ENCODE data around the gene TGM4.
"Not testable (repeated sequence)": the region's sequence is repeated elsewhere in the genome, so short reads cannot be mapped to it uniquely, and the experiment has no call there.

The TGM4 gene

GRCh38 chr3:44874308-44874707 lies at the start of gene TGM4:
TGM4 (plus strand) TSS chr3:44874608; CDS start chr3:44874679, 71 bp downstream.
- no peaks in the 10 kb centered on the region for H3K4me1 ChIP-seq (ENCODE audit: control insufficient read depth, insufficient read depth, low read length)
- H3K36me3 ChIP-seq (ENCODE audit: control insufficient read depth, insufficient read depth, low read length): no peaks in the 10 kb centered on the region
- H3K27me3 ChIP-seq (ENCODE audit: control insufficient read depth, insufficient read depth, low read length): no peaks in the 10 kb centered on the region
- no peak within 1 kb of the TSS for H3K9ac ChIP-seq (ENCODE audit: low read depth, low read length)
- H3K4me3 ChIP-seq (ENCODE audit: low read depth, low read length): no peak within 1 kb of the TSS
- no peaks in the 10 kb centered on the region for H3K9me3 ChIP-seq (ENCODE audit: control insufficient read depth, insufficient read depth, low read length)

GRCh38 chr3:44825264-44825925 lies 49.0 kb upstream of the TGM4 start:
- peaks cover 9% of the 10 kb centered on the region for H3K36me3 ChIP-seq (ENCODE audit: control insufficient read depth, insufficient read depth, low read length)

GRCh38 chr3:44827196-44827595 lies 47.2 kb upstream of the TGM4 start:
- H3K27me3 ChIP-seq (ENCODE audit: control insufficient read depth, insufficient read depth, low read length): no peaks in the 10 kb centered on the region
- H3K9ac ChIP-seq (ENCODE audit: low read depth, low read length): no peak overlapping the region
- no peak overlapping the region for H3K4me3 ChIP-seq (ENCODE audit: low read depth, low read length)
- no peaks in the 10 kb centered on the region for H3K9me3 ChIP-seq (ENCODE audit: control insufficient read depth, insufficient read depth, low read length)
- H3K36me3 ChIP-seq (ENCODE audit: control insufficient read depth, insufficient read depth, low read length): peaks cover 14% of the 10 kb centered on the region
- no peaks in the 10 kb centered on the region for H3K4me1 ChIP-seq (ENCODE audit: control insufficient read depth, insufficient read depth, low read length)

More at GRCh38 chr3:44825264-44825925, 49.0 kb upstream of the TGM4 start:
- Histone ChIP-seq H3K4me1 (ENCODE audit: control insufficient read depth, insufficient read depth, low read length) (no peaks in the 10 kb centered on the region), H3K9me3 (ENCODE audit: control insufficient read depth, insufficient read depth, low read length) (no peaks in the 10 kb centered on the region), H3K27me3 (ENCODE audit: control insufficient read depth, insufficient read depth, low read length) (no peaks in the 10 kb centered on the region), H3K9ac (ENCODE audit: low read depth, low read length) (no peak overlapping the region), H3K4me3 (ENCODE audit: low read depth, low read length) (no peak overlapping the region)

GRCh38 chr3:44831232-44831631 lies 43.2 kb upstream of the TGM4 start:
- H3K36me3 ChIP-seq (ENCODE audit: control insufficient read depth, insufficient read depth, low read length): peaks cover 14% of the 10 kb centered on the region
- no peaks in the 10 kb centered on the region for H3K4me1 ChIP-seq (ENCODE audit: control insufficient read depth, insufficient read depth, low read length)
- no peaks in the 10 kb centered on the region for H3K9me3 ChIP-seq (ENCODE audit: control insufficient read depth, insufficient read depth, low read length)
- H3K9ac ChIP-seq (ENCODE audit: low read depth, low read length): no peak overlapping the region
- no peak overlapping the region for H3K4me3 ChIP-seq (ENCODE audit: low read depth, low read length)
- H3K27me3 ChIP-seq (ENCODE audit: control insufficient read depth, insufficient read depth, low read length): no peaks in the 10 kb centered on the region

DNA sequence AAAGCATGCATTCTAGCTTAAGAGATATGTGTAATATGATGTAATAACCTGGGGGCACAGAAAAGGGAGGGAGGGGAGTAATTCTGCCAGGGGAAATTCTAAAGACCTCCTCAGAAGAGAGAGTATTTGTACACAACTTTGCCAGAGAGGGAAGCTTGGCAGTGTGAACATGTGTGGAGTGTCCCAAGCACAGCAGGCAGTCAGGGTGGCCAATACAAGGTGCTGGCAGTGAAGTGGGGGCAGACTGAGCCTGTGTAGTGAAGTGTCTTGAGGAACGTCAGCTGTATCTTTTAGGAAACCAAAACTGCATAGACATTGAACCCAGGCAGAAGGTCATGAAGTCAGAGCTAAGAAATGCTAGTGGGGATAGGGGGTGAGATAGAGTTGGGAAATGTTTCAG lies 42.4 kb upstream of the TGM4 start:
- no peaks in the 10 kb centered on the region for H3K4me1 ChIP-seq (ENCODE audit: control insufficient read depth, insufficient read depth, low read length)
- H3K4me3 ChIP-seq (ENCODE audit: low read depth, low read length): no peak overlapping the region
- H3K27me3 ChIP-seq (ENCODE audit: control insufficient read depth, insufficient read depth, low read length): no peaks in the 10 kb centered on the region
- no peak overlapping the region for H3K9ac ChIP-seq (ENCODE audit: low read depth, low read length)
- H3K9me3 ChIP-seq (ENCODE audit: control insufficient read depth, insufficient read depth, low read length): peaks cover 5% of the 10 kb centered on the region
- H3K36me3 ChIP-seq (ENCODE audit: control insufficient read depth, insufficient read depth, low read length): peaks cover 14% of the 10 kb centered on the region

GRCh38 chr3:44832965-44833364 lies 41.4 kb upstream of the TGM4 start:
- Histone ChIP-seq H3K9ac (ENCODE audit: low read depth, low read length) (no peak overlapping the region), H3K4me3 (ENCODE audit: low read depth, low read length) (no peak overlapping the region), H3K27me3 (ENCODE audit: control insufficient read depth, insufficient read depth, low read length) (no peaks in the 10 kb centered on the region), H3K9me3 (ENCODE audit: control insufficient read depth, insufficient read depth, low read length) (peaks cover 5% of the 10 kb centered on the region), H3K4me1 (ENCODE audit: control insufficient read depth, insufficient read depth, low read length) (no peaks in the 10 kb centered on the region), H3K36me3 (ENCODE audit: control insufficient read depth, insufficient read depth, low read length) (peaks cover 14% of the 10 kb centered on the region)

DNA sequence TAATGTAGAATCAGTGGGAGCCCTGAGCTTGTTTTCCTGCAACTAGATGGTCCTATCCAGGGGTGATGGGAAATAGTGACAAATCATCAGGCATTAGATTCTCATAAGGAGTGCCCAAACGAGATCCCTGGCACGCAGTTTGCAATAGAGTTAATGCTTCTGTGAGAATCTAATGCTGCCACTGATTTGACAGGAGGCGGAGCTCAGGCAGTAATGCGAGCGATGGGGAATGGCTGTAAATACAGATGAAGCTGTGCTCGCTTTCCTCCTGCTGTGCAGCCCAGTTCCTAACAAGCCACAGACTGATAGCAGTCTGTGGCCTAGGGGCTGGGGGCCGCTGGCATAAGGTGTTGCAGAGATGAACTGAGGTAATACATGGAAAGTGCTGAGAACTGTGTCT lies 41.0 kb upstream of the TGM4 start:
- Histone ChIP-seq H3K9ac (ENCODE audit: low read depth, low read length) (no peak overlapping the region), H3K9me3 (ENCODE audit: control insufficient read depth, insufficient read depth, low read length) (peaks cover 5% of the 10 kb centered on the region), H3K36me3 (ENCODE audit: control insufficient read depth, insufficient read depth, low read length) (peaks cover 11% of the 10 kb centered on the region), H3K4me1 (ENCODE audit: control insufficient read depth, insufficient read depth, low read length) (no peaks in the 10 kb centered on the region), H3K4me3 (ENCODE audit: low read depth, low read length) (no peak overlapping the region), H3K27me3 (ENCODE audit: control insufficient read depth, insufficient read depth, low read length) (no peaks in the 10 kb centered on the region)

- Histone ChIP-seq H3K9ac (ENCODE audit: low read depth, low read length) (no peak overlapping the region), H3K36me3 (ENCODE audit: control insufficient read depth, insufficient read depth, low read length) (peaks cover 16% of the 10 kb centered on the region), H3K4me1 (ENCODE audit: control insufficient read depth, insufficient read depth, low read length) (no peaks in the 10 kb centered on the region), H3K9me3 (ENCODE audit: control insufficient read depth, insufficient read depth, low read length) (peaks cover 5% of the 10 kb centered on the region), H3K27me3 (ENCODE audit: control insufficient read depth, insufficient read depth, low read length) (no peaks in the 10 kb centered on the region), H3K4me3 (ENCODE audit: low read depth, low read length) (no peak overlapping the region)
Measured at GRCh38 chr3:44835684-44836083, 38.7 kb upstream of the TGM4 start.

GRCh38 chr3:44842376-44842775 lies 32.0 kb upstream of the TGM4 start:
- Histone ChIP-seq H3K9ac (ENCODE audit: low read depth, low read length) (no peak overlapping the region), H3K4me1 (ENCODE audit: control insufficient read depth, insufficient read depth, low read length) (no peaks in the 10 kb centered on the region), H3K9me3 (ENCODE audit: control insufficient read depth, insufficient read depth, low read length) (no peaks in the 10 kb centered on the region), H3K4me3 (ENCODE audit: low read depth, low read length) (no peak overlapping the region), H3K27me3 (ENCODE audit: control insufficient read depth, insufficient read depth, low read length) (no peaks in the 10 kb centered on the region), H3K36me3 (ENCODE audit: control insufficient read depth, insufficient read depth, low read length) (peaks cover 13% of the 10 kb centered on the region)

DNA sequence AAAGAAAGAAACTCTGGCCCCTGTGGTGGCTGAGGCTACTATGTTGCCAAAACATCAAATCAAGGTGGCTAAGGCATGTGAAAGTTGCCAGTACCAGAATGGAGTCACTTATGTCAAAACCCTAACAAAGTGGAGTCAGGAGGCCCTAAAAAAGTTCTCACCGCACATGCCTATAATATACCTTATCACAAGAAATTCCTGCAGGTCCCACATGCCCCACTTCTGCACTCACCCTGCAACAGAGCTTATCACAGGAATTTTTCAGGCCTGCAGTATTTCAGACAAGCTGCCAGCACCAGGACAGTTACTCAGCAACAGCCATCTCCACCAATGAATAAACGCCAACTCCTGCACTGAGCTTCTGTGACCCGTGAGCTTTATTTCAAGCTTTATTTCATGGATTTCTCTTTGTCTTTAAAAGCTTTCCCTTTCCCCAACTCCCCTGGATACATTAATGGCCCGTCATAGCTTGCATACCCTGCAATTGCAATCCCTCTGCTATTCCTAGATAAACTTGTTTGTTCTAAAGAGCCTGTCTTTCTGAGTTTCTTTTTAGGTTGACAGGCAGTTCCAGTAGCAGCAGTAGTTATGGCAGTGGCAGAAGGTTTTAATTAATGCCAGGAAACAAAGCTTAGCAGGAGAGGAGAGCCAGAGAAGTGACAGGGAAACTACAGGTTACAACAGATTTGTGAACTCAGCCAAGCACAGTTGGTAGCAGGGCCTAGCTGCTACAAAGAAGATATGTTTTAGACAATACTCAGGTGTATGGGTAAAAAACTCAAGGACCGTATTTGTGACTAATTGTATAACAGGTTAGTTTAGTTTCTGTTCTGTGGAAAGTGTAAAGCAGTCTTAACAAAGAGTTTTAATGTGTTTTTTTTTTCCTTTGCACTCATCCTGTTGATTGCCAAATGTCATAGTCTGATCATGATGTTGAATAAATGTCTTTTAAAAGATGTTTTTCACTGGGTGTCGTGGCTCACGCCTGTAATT lies 28.6 kb upstream of the TGM4 start:
- H3K9ac ChIP-seq (ENCODE audit: low read depth, low read length): no peak overlapping the region
- no peaks in the 10 kb centered on the region for H3K4me1 ChIP-seq (ENCODE audit: control insufficient read depth, insufficient read depth, low read length)
- H3K27me3 ChIP-seq (ENCODE audit: control insufficient read depth, insufficient read depth, low read length): no peaks in the 10 kb centered on the region
- H3K9me3 ChIP-seq (ENCODE audit: control insufficient read depth, insufficient read depth, low read length): no peaks in the 10 kb centered on the region
- H3K4me3 ChIP-seq (ENCODE audit: low read depth, low read length): no peak overlapping the region
- peaks cover 5% of the 10 kb centered on the region for H3K36me3 ChIP-seq (ENCODE audit: control insufficient read depth, insufficient read depth, low read length)

DNA sequence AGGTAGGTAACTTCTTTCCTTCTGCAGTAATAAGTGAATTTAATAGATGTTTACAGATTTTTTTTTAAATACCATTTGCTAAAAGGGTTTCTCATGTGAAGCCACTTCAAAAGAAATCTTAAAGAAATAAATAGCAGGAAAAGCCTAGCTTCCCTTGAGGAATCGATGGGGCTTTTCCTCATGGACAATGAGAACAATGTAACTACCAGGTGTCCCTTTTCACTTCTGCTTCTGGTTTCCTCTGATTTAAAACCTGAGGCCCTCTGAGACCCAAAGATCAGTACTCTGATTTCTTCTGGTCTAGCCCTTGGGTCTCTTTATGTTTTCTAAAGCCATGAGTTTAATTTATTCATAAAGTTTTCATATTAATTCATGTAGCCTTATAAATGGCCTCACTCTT lies 25.8 kb upstream of the TGM4 start:
- Histone ChIP-seq H3K36me3 (ENCODE audit: control insufficient read depth, insufficient read depth, low read length) (peaks cover 5% of the 10 kb centered on the region), H3K27me3 (ENCODE audit: control insufficient read depth, insufficient read depth, low read length) (no peaks in the 10 kb centered on the region), H3K9ac (ENCODE audit: low read depth, low read length) (no peak overlapping the region), H3K4me3 (ENCODE audit: low read depth, low read length) (no peak overlapping the region), H3K4me1 (ENCODE audit: control insufficient read depth, insufficient read depth, low read length) (no peaks in the 10 kb centered on the region), H3K9me3 (ENCODE audit: control insufficient read depth, insufficient read depth, low read length) (no peaks in the 10 kb centered on the region)

DNA sequence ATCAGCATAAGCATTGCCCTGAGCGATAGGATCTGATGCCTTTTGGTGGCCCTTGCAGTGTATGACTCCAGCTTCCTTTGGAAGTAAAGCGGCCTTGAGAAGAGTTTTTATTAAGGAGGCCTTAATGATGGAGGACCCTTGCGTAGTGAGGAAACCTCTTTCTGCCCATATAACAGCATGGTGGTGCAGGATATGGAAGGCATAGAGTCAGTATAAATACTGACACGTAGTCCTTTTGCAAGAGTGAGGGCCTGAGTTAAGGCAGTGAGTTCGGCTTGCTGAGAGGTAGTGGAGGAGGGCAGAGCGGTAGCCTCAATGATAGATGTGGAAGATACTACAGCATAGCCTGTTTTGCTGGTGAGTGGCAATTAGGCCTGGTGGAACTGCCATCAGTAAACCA lies 17.7 kb upstream of the TGM4 start:
- H3K27me3 ChIP-seq (ENCODE audit: control insufficient read depth, insufficient read depth, low read length); H3K9ac ChIP-seq (ENCODE audit: low read depth, low read length); H3K4me1 ChIP-seq (ENCODE audit: control insufficient read depth, insufficient read depth, low read length); H3K9me3 ChIP-seq (ENCODE audit: control insufficient read depth, insufficient read depth, low read length); H3K36me3 ChIP-seq (ENCODE audit: control insufficient read depth, insufficient read depth, low read length); H3K4me3 ChIP-seq (ENCODE audit: low read depth, low read length): not testable (repeated sequence)
